Suppressor macrophage (primary cell): ENCODE measurements around the gene PGAM2.

ENCODE experiments used
- DNase-seq, 4 experiments: peaks; one replicate each; pipeline ENCODE4 v3.0.0-alpha.2; 2020 to 2022

The PGAM2 gene

DNA sequence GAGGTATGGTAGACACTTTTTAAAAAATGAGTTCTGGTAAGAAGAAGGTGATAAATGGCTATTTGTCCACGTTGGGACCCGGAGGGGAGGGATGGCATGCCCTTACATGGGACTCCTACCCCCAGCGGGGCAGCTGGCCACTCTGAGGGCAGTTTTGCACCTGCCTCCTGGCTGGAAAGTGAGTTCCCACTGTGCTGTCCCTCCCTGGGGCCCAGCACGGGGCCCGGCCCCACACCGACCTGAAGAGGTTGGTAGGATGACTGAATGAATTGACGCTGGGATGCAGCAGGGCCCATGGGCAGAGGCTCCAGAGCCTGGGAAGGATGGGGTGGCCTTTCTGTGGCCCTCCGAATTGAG lies 38.2 kb upstream of the PGAM2 start:
- no peak for DNase-seq

DNA sequence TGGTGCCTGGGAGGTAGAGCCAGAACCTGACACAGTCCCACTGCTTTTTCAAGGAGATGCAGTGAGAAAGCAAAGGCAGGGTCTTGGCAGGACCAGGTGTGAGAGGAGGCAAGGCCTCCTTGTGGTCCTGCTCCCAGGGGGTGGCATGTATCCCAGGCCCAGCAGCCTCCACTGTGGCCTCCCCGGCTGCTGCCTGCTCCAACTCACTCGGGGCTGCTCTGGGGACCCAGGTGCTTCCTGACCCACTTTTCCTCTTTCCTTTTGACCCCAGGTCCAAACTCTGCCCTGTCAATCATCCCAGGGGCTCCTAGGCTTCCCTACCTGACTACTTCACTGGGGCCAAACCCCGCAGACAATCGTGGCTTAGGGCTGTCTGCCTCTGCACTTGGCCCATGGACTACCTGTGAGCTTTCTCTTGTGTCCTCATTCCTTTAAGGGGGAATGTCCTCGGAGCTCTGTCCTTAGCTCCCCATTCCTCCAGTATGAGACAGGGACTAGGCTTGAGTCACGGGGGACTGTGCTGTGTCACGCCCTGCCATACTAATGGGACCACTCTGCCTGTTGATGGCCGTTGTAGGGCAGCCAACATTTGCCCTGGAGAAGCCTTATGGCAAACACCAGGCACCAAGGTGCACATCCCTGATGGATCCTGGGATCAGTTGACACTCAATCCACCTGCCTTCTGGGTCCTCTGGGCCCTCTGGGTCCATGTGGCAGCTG lies 37.6 kb upstream of the PGAM2 start:
- DNase-seq = no peak

DNA sequence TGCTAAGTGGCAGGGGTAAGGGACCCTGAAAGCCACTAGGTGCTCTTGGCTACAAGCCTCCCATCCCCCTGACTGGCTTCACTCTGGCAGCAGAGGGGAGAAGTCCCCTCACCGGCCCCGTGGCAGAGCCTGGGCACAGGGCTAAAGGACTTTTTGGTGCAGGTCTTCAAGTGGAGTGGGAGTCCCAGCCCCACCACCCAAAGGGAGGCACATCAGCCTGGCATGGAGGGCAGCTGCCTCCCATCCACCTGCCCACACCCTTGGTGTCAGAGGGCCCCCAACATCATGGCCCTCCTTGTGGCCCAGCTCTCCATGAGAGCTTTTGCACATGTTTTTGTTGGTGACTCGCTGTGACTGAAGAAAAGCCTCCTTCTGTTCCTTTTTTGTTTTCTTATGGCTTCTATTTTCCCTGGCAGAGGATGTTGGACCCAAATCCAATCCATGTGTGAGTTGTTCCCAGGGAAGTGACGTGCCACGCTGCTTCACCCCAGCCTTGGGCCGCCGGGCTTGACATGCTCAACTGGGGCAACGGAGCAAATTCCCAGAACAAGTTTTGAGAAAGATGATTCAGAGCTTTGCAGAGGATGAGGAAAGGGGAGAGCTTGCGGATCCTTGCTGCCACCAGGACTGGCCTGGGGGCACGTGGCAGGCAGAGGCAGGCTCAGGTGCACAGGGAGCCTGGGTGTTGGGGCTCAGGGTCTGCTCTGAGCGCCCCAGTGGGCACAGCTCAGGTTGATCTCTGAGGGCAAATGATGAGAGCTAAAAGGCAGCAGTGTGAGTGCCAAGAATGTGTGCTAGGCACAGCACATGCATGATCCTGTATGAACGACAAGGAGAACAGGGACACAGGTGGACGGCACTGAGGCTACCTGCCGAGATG lies 36.8 kb upstream of the PGAM2 start:
- no peak for DNase-seq

DNA sequence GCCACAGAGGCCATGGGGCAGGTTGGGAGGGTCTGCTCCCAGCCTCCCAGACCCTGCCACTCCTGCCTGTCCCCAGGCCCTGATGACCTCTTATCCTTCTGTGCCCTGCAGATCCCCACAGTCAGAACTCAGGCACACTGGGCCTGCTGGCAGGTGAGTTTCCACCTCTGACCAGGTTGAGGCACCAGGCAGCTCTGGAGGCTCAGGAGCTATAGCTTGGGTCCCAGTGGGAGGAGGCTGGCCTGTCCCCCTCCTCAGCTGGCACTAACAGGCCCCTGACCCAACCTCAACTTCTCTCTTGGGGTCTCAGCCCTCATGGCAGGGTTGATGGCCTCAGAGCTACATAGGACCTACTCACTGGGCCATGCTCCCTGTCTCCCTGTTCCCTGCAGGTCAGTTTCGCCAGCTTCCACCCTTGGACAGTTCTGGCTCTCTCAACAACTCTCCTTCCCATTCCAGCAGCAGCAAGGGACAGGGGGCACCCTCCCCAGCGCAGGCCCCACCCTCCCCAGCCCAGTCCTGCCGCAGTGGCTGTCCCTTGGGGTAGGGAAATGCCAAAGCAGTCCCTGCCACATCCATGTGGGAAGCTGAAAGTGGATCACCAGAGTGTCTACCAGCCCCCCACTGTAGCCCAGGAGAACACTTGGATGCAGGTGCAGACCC lies 36.1 kb upstream of the PGAM2 start:
- no peak for DNase-seq

DNA sequence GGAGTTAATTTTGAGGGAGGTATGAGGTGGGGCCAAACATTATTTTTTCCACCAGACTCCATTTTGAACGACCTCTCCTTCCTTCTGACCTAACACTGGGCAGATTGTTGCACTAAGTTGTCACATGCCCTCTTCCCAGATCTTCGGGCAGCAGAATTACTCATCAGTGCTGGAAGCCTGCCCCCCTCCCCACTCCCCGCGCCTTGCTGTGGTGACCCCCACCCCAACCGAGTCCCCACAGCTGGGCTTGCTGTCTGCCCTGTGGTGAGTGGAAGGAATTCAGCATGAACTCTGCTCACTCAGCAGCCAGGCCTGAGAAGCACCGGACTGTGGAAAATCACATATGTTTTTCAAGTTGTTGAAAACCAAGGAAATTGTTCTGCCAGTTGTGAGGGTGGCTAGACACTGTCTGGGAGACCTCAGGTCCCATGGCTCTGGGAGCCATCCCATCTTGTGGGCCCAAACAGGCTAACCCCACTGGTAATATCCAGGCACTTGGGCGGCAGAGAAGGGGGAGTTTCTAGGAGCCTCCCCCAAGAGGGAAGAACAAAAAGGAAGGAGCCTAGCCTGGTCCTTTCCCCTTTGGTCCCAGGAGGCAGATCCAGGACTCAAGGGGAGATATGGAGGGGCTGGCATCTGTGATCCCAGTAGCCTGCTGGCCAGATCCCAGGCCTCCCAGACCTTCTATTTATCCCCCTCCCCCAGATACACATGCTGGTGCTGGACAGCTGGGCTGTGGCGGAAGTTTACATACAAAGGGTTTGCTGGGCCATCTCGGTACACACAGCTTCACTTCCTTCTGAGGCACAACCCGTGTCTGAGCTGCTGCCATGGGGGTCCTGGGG lies 35.3 kb upstream of the PGAM2 start:
- DNase-seq = no peak

DNA sequence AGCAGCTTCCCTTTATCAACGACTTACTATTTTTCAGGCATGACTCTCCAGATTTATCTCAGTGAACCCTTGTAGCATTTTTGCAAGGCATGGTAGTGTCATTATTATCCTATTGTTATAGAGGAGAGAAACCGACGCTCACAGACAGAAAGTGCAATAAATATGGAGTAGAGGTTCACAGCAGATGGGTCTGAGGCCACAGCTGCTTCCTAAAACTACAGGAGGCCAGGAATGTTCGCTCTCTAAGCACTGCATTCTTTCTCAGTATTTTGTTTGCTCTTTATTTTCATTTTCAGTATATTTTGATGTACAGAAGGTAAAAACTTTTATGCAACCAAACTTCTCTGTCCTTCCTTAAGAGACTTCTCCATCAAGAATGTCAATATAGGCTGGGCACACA lies 34.3 kb upstream of the PGAM2 start:
- no peak for DNase-seq

DNA sequence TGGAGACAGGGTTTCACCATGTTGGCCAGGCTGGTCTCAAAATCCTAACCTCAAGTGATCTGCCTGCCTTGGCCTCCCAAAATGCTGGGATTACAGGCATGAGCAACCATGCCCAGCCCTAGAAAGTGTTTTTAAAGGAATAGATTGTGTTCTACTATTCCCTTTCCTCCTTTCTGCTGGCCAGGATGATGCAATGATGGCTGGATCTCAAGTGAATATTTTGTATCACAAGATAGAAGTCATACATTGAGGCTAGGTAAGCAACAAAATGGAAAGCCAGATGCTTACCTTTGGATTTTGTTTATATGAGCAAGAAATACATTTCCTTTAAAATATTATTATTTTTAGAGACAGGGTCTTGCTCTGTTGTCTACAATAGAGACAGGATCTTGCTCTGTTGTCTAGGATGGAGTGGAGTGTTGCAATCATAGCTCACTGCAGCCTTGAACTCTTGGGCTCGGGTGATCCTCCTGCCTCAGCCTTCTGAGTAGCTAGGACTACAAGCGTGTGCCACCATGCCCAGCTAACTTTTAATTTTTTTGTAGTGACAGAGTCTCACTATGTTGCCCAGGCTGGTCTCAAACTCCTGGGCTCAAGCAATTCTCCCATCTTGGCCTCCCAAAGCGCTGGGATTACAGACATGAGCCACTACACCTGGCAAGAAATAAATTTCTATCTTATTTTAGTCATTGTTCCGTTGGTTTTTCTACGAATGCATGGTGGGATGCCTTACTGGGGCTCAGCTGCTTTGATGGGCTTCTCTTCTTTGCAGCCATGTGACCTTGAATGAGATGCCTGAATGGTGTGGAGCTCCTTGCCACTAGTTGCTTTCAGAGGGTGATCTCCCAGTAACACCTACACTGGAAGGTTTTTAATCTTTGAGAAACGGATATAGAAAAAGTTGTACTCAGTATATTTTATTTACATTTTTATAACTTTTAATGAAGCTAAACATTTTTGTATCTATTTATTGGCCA lies 33.0 kb upstream of the PGAM2 start:
- DNase-seq = no peak

DNA sequence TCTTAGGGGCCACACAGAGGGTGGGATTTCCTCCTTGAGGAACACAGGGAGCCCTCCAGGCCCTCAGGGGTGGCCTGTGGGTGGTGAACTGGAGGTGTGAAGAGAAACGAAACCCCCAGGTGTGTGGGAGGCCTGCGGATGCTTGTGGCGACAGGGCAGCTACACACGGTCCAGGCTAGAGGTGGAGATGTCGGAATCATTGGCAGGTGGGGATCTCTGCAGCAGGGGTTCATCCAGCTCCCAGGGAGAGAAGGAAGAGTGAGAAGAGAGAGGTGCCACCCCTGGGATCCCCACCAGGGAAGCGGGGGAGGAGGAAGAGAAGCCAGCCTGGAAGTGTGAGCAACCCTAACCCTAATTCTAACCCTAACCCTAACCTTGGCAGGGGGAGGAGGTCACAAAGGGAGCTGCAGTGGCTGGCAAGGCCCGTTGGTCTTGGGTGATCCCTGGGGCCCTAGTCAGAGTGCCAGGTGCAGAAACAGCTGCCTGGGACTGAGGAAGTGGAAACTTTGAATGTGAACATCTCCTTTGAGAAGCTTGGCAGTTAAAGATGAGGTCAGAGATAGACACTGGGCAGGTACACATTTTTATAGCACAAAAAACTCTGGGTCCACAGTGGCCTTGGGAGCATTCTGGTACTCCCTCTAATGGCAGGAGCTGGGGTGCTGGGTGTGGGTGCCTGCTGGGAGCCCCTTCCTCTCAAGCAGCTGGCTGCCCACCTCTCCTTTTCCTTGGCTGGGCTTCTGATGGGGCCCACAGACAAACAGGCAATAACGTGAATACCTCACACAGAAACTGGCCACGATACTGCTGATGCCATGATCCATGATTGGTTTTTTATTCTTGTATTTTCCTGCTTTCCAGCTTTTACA lies 31.9 kb upstream of the PGAM2 start:
- DNase-seq = no peak

DNA sequence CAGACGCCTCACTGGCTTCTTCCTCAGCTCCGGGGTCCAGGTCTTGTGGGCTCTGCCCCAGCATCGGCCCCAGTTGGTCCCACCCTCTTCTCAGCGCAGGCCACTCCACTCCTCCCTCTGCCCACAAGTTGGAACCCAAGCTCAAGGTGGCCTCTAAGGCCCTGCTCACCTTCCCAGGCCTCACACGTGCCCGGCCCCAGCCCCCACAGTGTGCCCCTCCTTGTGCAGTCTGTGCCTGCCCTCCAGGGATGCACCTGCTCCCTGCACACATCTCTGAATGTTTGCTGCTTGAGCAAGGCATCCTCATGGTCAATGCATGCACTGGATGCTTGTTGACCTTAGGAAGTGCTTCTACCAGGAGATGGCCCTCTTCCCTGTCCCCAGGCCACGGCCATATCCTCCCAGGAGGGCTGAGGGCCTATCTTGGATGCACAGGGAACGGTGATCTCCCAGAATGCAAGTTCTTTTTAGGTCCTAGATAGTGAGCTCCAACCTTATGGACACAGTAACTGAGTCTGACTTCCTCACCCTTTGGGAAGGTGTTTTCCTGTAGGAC lies 31.0 kb upstream of the PGAM2 start:
- no peak for DNase-seq

DNA sequence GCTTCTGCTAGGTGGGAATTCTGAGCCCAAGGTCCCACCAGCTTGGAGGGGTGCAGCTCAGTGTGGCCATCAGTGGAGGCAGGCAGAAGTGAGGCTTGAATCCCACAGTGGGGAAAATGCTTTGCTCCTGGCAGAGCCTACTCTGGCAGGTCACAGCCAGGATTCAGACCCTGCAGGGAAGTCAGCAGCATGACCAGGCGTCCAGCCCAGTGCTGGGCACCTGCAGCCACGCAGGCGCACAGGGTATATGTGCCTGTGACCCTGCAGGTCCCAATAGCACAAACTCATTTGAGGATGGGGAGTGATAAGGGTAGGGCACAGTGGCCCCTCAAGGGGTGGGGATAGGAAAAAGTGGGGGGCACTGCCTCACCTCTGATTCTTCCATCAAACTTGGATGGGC lies 30.4 kb upstream of the PGAM2 start:
- no peak for DNase-seq

DNA sequence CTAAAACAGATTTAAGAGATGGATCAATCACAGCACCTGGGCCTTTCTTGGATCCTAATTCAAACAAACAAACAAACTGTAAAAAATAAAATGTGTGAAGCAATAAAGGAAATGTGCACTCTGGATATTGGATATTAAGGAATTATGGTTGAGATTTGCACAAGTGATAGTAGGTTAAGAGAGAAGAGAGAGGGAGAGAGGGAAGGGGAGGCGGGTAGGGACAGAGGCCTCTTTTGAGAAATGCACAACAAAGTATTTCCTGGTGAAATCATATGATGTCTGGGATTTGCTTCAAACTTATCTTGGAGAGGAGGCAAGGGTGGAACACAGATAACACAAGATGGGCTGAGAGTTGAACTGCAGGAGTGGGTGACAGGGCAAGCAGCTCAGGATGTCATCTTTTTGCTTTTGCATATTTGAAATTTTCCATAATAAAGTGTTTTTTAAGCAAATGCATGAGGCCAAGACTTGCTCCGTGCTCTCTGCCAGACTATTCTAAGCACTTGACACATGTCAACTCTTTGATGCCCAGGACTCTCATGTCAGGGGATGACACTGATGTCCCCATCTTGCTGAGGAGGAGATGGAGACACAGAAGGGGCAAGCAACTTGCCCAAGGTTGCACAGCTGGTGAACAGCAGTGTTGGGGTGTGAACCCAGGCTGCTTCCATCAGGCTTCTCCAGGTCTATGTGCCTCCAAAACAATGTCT lies 29.7 kb upstream of the PGAM2 start:
- no peak for DNase-seq

DNA sequence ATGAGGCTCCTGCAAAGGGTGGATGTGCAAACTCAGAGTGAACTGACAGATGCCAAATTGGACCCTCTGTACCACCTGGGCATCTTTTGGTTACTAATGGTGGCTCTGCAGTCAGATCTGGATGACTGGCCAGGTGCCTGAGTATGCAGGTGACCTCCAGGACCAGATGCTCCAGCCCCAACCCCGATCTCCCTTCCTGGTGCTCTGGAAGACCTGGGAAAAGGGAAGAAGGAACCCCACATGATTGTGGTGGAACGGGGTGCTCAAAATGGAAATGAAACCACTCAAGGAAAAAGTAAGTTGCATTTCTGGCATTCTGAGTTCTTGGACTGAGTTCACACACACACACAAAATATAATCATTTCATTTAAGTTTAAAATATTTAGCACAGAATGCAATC lies 29.0 kb upstream of the PGAM2 start:
- peak in 1 of 4 experiments; percentile 25 for DNase-seq

DNA sequence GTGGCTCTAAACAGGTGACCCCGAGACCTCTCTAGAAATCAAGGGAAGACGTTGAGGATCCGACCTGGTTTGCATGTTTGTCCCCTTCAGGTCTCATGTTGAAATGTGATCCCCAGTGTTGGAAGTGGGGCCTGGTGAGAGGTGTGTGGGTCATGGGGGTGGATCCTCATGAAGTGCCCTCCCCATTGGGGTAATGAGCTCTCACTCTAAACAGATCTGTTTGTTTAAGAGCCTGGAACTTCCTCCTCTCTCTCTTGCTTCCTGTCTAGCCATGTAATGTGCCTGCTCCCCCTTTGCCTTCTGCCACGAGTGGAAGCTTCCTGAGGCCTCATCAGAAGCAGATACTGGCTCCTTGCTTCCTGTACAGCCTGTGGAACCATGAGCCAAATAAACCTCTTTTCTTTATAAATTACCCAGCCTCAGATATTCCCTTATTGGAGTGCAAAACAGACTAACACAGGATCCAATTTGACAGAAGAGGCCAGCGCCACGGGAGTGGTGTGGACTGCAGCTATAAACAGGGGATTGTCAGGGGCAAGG lies 27.8 kb upstream of the PGAM2 start:
- DNase-seq = no peak

DNA sequence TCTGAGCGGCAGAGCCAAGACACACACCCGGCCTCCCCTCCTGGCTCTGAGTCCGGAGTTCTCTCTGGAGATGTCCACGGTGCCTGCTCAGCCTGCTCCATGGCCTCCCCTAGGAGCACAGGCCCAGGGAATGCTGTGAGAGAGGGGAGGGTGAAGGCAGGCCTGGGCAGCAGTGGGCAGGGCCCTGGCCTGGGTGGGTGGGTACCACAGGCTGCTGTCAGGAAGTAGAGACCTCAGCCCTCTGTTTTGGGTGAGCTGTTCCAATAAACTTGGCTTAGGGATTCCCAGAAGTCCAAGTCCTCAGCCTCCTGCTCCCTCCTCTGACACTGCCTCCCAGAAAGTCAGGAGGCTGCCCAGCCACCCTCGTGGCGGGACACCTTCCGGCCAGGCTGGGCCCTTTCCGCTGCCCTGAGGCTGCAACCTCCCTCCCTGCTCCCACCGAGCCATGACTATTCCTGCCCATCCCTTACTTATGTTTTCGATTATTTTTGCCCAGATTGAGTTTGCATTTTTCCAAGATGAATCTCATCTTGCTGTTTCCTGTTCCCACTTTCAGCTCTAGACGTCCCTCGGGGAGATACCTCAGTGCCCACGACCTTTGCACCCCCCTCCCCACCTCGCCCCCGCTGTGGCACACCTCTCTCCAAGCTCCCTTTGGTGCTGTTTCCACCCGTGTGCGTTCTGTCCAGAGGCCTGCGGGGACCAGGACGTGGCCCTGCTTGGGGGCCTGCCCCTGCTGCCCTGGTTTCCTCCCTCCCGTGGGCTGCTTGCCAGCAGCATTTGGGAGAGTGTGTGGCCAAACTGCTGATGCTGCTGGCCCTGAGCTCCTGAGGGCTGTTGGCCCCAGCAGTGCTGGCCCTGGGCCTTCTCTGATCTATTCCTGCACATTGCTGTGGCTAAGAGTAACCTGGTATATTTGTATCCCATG lies 22.8 kb upstream of the PGAM2 start:
- DNase-seq = no peak

DNA sequence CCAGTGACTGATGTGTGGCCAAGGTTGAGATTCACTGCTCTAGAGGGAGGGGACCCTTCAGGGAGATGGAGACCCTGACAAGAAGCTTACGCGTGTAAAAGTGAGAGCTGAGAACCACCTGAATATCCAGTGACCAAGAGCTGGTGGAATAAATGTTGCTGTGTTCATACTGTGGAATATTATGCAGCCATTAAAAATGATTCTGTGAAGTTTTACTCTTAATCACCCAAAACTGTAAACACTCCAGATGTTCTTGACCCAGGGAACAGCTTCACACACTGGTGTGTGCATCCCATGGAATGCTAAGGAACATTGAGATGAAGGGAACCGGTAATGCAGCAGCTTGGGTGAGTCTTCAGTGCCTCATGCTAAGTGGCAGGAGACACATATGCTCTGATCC lies 21.3 kb upstream of the PGAM2 start:
- no peak for DNase-seq

DNA sequence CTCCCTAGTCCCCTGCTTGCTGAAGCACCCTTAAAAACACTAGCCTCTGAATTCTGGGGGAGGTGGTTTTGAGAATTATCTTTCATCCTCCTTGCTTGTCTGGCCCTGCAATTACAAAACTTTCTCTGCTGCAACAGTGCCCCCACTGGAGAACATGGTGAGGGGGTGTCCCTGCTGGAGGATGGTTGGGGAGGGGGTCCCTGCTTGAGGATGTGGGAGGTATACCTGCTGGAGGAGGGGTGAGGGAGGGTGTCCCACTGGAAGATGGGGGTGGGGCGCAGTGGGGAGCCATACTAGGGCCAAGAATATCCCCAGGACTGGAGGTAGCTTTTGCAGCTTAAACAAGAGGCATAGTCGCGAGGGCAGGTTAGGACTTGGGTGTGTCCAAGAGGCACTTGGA lies 20.2 kb upstream of the PGAM2 start:
- DNase-seq = no peak

DNA sequence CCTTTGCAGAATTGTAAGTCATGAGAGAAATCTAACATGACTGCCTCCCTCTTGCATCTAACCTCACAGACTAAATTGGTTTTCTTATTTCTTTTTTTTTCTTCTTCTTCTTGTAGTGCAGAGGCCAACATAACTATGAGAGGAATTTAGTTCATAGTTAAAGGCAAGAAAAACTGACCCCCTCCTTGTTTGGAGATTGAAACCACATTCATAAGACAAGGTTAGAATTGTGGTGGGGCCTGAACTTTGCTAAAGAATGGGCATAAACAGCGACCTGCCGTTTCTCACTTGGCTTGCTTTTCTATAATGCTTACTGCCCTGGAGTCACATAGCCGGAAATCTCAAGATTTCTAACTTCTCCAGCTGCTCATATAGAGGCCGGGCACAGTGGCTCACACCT lies 19.3 kb upstream of the PGAM2 start:
- DNase-seq = no peak

DNA sequence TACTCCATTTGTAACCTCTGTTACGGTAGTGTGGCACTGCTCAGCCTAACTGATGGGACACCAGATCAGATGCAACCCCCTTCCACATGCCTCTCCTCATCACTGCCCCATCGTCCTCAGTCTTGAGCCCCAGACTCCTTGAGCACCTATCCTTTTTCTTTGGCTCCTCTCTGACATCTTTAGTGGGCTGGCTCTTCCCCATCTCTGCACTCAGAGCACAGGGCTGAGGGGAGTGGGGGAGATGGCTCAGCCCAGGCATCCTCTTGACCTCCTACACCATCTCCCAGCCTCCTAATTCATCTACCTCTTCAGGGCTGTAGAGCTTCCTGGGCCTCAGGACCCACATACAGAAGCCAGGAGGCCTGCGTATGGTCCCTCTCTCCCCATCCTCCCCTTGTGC lies 18.4 kb upstream of the PGAM2 start:
- no peak for DNase-seq
